T-helper 17 cell (primary cell): Measurements from ENCODE around the gene ACBD6. TPM values are rescaled to one million over a fixed set of nuclear protein-coding genes. Genes with fewer than 3 reads are reported as not detected.
A peak's percentile ranks its signal among the peaks of the same experiment; 100 is the strongest.

Experiments
- ATAC-seq: fragments of 150-1000 bp; cut with Tn5 transposase; 2 replicates; pipeline ENCODE4 v1.10.0; 2021; ENCODE audit warnings: mild to moderate bottlenecking, moderate library complexity
- DNase-seq, 3 donors: peaks; one replicate each; pipeline versions ENCODE4 v3.0.0 to v3.0.0-alpha.2; 2020 to 2021
- H3K9me3 ChIP-seq: one replicate; pipeline ENCODE4 v1.7.0; 2013; ENCODE audit warnings: low read length, mild to moderate bottlenecking; ENCODE audit not compliant: control insufficient read depth, poor library complexity, severe bottlenecking
- H3K27ac Mint-ChIP-seq: one replicate; pipeline ENCODE4 v1.8.0; 2022; ENCODE audit warnings: mild to moderate bottlenecking, moderate library complexity, mixed read lengths
- H3K27me3 Mint-ChIP-seq: one replicate; pipeline ENCODE4 v1.8.0; 2022; ENCODE audit warnings: mixed read lengths
- H3K36me3 Mint-ChIP-seq: one replicate; pipeline ENCODE4 v1.8.0; 2022; ENCODE audit warnings: low read depth, mixed read lengths
- H3K4me1 Mint-ChIP-seq: one replicate; pipeline ENCODE4 v1.8.0; 2022; ENCODE audit warnings: mild to moderate bottlenecking, mixed read lengths
- H3K4me3 Mint-ChIP-seq: one replicate; pipeline ENCODE4 v1.8.0; 2022; ENCODE audit warnings: mild to moderate bottlenecking, moderate library complexity, mixed read lengths
- total RNA-seq, 4 donors: library from RNA in 2 of 4; stranded (reverse) in 2 of 4; gene quantifications; one replicate each; pipeline ENCODE4 v1.2.3 and lab custom pipeline; 2022 to 2026

Gene ACBD6
- total RNA-seq, 2 donors from 2014 or later = 28.9 to 33.1 TPM

DNA sequence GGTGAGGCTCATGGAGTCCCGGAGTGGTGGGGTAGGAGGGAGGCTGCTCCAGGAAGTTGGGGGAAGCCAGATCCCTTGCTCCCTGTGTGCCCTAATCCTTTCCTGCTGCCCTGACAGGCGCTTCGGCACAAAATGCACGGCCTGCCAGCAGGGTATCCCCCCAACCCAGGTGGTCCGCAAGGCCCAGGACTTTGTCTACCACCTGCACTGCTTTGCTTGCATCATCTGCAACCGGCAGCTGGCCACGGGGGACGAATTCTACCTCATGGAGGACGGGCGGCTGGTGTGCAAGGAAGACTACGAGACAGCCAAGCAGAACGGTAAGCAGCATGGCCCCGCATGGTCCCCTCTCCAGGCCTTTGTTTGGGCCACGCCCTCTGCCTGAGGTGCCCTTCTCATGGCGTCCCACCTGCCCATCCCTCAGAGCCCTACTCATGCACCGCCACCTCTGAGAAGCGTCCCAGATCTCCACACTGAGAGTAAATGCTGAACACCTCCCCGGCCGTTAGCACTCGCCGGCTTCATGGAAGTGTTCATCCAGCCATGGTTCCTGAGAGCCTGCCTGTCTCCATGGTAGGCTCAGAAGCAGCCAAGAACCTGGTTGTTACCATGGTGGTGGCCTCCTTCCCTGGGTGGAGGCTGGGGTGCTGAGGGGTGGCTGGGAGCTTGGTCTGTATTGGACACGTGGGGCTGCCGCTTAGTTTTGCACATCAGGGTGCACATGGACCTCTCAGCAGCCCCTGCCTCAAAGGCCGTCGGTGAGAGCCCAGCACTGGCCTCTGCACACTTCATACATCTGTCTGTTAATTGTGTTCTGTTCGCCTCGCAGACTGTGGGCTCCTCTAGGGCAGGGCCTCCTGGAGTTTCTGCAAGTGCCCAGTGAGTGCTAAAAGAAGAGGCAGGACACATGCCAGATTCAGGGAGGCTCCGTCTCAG is 235.8 kb downstream of the ACBD6 start:
- no peak for ATAC-seq
- no peak overlapping the region for H3K27ac Mint-ChIP-seq
- no peaks in the 10 kb centered on the region for H3K9me3 ChIP-seq
- H3K4me1 Mint-ChIP-seq = peaks cover 3% of the 10 kb centered on the region
- no peaks in the 10 kb centered on the region for H3K27me3 Mint-ChIP-seq
- no peak for DNase-seq
- H3K36me3 Mint-ChIP-seq = no peaks in the 10 kb centered on the region
- H3K4me3 Mint-ChIP-seq = no peak overlapping the region

DNA sequence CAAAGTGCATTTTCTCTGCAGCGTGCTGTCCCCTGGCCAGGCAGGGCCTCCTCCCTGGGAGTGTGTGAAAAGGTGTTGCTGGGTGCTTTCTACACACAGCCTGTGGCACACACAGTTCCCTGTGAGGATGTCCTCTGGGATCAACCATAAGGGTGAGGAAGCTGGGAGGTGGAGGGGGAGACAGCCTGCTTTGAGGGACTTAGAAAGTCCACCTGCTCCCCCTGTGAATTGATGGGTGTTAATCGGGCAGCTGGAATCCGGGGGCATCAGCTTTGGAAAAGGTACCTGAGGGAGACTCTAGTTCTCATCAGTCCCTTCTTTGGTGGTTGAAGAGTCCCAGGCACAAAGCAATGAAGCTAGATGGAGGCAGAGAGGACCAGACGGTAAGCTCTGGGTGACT is 236.5 kb downstream of the ACBD6 start:
- Mint-ChIP-seq H3K4me3 (no peak overlapping the region), H3K27ac (no peak overlapping the region), H3K27me3 (no peaks in the 10 kb centered on the region), H3K36me3 (no peaks in the 10 kb centered on the region), H3K4me1 (peaks cover 3% of the 10 kb centered on the region)
- no peaks in the 10 kb centered on the region for H3K9me3 ChIP-seq
- ATAC-seq = no peak
- no peak for DNase-seq

DNA sequence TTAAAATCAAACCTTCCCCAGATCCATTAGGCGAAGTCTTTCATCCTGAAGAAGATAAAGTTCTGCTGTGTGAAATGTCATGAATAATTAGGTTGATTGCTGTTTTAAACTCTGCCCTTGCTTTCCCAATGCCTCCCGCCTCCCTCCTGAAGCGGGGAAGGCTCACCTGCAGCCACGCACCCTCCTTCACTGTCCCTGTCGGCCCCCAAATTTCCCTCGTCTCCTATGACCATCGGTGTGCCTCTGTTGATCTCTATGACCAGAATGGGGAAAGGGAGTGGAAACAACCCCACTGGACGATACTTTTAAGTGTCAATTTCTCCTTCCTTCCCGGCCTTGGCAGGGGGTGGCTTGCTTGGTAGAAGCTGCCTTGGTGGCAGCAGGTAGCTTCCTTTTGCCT is 237.2 kb downstream of the ACBD6 start:
- H3K4me1 Mint-ChIP-seq = peaks cover 3% of the 10 kb centered on the region
- H3K27me3 Mint-ChIP-seq = no peaks in the 10 kb centered on the region
- H3K36me3 Mint-ChIP-seq = no peaks in the 10 kb centered on the region
- DNase-seq (no peak), ATAC-seq (no peak)
- no peak overlapping the region for H3K4me3 Mint-ChIP-seq
- H3K27ac Mint-ChIP-seq = peak overlapping the region; percentile 21
- H3K9me3 ChIP-seq = no peaks in the 10 kb centered on the region

DNA sequence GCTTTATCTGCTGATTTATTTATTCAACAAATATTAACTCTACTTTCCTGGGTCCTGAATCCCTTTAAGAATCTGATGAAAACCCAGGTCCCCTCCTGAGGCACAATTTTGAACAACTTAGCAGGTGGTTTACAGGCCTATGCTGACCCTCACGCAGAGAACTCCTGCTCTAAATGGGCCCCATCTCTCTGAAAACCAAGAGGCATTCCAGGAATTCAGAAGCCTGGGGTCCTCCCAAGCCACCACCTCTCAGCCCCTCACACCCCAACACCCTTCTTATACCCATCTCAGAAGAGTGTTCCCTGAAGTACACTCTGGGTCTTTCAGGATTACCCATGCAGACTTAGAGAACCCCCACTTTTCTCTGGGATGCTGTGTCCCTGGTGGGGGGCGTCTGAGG is 237.8 kb downstream of the ACBD6 start:
- H3K9me3 ChIP-seq = no peaks in the 10 kb centered on the region
- no peak overlapping the region for H3K4me3 Mint-ChIP-seq
- no peaks in the 10 kb centered on the region for H3K36me3 Mint-ChIP-seq
- DNase-seq (no peak), ATAC-seq (no peak)
- H3K27me3 Mint-ChIP-seq = no peaks in the 10 kb centered on the region
- H3K27ac Mint-ChIP-seq = peak overlapping the region; percentile 21
- peaks cover 3% of the 10 kb centered on the region for H3K4me1 Mint-ChIP-seq

DNA sequence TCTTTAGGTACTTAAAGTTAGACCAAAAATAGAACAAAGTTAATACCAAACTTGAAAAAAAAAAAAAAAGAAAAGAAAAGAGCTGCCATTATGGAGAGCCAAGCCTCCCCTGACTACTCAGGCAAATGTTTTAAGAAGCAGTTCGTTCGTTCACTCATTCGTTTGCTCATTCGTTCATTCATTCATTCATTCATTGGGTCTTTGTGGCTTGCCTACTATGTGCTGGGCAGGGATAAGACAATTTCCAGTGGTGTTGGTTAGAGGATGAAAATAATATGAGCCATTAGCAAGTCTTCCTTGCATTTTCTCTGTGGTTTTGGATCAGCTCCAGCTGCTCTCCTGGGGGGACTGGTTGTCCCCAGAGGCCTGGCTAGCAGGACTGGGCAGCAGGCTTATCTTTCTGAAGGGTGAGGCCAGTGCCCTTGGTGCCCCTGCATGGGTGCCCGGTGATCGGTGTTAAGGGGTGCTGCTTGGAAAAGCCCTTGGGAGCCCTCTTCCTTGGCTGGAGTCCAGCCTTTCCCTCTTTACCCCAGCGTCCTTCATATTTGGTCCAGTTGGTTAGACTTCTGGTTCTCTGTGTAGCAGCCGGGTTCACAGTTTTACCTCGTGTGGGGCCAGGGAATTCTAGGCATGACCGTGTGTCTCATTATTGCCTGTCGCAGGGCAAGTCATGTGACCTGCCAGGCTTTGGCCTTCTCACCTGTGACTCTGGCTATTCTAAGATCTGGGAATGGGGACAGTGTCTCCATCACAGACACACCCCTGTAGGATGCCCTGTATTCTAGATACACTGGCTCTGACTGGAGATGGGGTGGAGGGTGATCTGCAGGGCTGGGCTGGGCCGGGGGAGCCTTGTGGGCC is 239.5 kb downstream of the ACBD6 start:
- H3K4me1 Mint-ChIP-seq = peaks cover 6% of the 10 kb centered on the region
- no peaks in the 10 kb centered on the region for H3K36me3 Mint-ChIP-seq
- ATAC-seq (no peak), DNase-seq (no peak)
- peaks cover 10% of the 10 kb centered on the region for H3K27me3 Mint-ChIP-seq
- no peak overlapping the region for H3K4me3 Mint-ChIP-seq
- H3K27ac Mint-ChIP-seq = no peak overlapping the region
- H3K9me3 ChIP-seq = no peaks in the 10 kb centered on the region

DNA sequence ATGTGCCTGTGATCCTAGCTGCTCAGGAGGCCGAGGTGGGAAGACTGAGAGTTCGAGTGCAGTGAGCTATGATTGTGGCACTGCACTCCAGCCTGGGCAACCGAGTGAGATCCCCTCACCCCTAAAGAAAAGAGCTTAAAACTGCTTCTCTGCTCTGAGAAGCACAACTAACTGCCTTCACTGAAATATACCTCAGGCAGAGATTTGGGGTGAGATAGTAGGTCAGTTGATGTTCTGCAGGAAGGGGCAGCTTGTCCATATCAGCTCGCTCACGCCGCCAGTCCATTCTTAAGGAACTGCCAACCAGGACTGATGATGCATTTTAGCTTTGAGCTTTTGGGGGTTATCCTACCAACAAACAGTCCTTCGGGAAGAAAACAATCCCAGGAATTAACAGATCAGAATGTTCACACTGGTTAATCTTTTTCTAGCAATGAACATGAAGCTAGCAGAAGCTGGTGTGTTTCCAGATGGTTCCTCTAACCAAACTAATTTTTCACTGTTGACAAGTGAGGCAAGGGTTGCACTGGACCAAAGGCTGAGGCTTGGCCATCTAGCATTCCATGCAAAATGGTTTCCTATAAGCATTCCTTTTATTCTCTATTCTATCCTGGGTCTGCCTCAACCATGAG is 240.7 kb downstream of the ACBD6 start:
- H3K27ac Mint-ChIP-seq = no peak overlapping the region
- H3K36me3 Mint-ChIP-seq = no peaks in the 10 kb centered on the region
- no peaks in the 10 kb centered on the region for H3K9me3 ChIP-seq
- peaks cover 17% of the 10 kb centered on the region for H3K27me3 Mint-ChIP-seq
- H3K4me1 Mint-ChIP-seq = peaks cover 7% of the 10 kb centered on the region
- no peak overlapping the region for H3K4me3 Mint-ChIP-seq
- no peak for DNase-seq
- no peak for ATAC-seq

DNA sequence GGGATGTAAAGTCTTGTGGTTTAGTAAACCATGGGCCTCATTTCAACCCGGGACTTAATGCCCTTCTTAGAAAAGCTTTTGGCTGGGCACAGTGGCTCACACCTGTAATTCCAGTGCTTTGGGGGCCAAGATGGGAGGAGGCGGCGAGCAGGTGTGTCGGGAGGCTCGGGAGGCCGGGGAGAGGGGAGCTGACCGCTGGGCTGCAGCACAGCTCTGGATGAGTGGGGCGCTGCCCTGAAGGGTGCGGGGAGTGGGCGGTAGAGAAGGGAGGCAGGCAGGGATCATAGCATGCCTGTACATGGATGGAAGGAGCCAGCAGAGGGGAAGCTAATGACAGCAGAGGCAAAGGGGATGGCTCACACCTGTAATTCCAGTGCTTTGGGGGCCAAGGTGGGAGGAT is 241.3 kb downstream of the ACBD6 start:
- Mint-ChIP-seq H3K4me1 (peaks cover 7% of the 10 kb centered on the region), H3K27ac (no peak overlapping the region), H3K4me3 (no peak overlapping the region), H3K36me3 (no peaks in the 10 kb centered on the region), H3K27me3 (peaks cover 23% of the 10 kb centered on the region)
- ATAC-seq (no peak), DNase-seq (no peak)
- no peaks in the 10 kb centered on the region for H3K9me3 ChIP-seq

DNA sequence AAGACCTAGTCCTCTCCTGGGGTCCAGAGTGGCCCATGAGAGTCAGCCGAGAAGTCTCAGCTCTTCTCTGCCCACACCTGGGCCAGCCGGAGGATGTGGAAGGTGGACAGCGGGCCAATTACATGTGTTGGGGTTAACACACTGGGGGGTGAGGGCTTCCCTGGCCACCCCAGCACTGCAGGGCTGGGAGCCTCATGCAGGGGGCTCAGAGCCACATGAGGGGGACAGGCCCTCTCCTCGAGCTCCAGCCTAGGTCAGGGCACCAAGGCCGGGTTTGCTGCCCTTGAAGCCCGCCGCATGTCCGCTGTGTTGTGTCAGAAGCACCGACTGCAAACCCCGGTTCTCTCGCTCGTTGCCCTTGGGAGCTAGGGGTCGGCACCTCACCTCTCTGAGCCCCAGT is 241.8 kb downstream of the ACBD6 start:
- ATAC-seq (no peak), DNase-seq (no peak)
- Mint-ChIP-seq H3K27ac (no peak overlapping the region), H3K27me3 (peaks cover 28% of the 10 kb centered on the region), H3K36me3 (no peaks in the 10 kb centered on the region), H3K4me3 (no peak overlapping the region), H3K4me1 (peaks cover 7% of the 10 kb centered on the region)
- no peaks in the 10 kb centered on the region for H3K9me3 ChIP-seq

DNA sequence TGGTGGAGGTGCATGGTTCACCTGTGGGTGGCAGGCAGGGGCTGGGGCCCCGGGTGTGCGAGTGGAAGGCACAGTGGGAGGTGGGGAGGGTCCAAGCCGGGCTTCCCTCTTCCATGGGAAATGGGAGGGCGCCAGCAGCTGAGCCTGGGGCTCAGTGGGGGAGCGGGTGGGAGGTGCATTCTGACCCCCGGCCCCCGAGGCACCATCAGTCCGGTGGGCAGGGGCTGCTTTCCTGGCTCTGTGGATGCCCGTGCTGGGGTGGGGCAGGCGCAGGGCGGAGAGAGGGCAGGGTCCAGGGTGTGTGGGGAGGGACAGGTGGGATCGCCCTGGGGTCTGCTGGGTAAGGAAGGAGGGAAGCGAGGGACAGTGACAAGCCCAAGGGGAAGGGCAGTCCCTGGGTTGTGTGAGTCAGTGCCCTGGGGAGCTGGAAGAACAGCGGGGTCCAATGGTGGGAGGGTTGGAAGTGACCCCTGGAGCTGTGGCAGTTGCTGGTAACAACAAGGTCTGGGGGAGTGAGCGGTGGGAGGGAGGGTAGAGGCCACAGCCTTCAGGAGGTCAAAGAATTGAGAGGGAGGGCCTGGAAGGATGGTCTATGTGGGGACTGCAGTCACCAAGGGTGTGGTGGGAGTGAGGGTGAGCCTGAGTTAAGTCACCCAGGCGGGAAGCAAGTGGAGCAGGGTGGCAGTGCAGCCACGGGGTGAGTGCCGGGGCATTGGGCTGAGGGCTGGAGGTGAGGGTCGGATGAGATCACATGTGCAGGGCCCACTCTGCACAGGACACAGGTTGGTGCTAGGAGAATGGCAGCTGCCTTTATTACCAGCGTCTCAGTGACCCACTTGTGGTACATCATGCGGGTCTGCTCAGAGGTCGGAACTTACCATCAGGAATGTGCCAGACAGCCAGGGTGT is 242.7 kb downstream of the ACBD6 start:
- no peak overlapping the region for H3K27ac Mint-ChIP-seq

DNA sequence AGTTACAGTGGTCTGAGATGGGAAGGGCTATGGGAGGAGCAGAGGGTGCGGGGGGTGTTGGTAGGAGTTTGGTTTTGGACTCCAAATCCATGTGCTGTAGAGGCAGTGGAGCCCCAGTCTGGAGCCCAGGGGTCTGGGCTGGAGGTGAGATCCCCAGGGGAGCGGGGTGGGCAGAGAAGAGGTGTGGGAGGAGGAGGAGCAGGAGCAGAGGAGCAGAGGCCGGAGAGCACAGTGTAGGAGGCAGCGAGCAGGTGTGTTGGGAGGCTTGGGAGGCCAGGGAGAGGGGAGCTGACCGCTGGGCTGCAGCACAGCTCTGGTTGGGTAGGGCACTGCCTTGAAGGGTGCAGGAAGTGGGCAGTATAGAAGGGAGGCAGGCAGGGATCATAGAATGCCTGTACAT is 243.4 kb downstream of the ACBD6 start:
- no peak overlapping the region for H3K4me3 Mint-ChIP-seq
- no peaks in the 10 kb centered on the region for H3K9me3 ChIP-seq
- peaks cover 41% of the 10 kb centered on the region for H3K27me3 Mint-ChIP-seq
- H3K36me3 Mint-ChIP-seq = no peaks in the 10 kb centered on the region
- no peak for DNase-seq
- peaks cover 4% of the 10 kb centered on the region for H3K4me1 Mint-ChIP-seq
- no peak for ATAC-seq
- H3K27ac Mint-ChIP-seq = no peak overlapping the region

More for the DNA sequence above, 242.7 kb downstream of the ACBD6 start:
- no peak for DNase-seq
- H3K36me3 Mint-ChIP-seq = no peaks in the 10 kb centered on the region
- H3K27me3 Mint-ChIP-seq = peaks cover 36% of the 10 kb centered on the region
- no peak for ATAC-seq
- H3K4me3 Mint-ChIP-seq = no peak overlapping the region
- no peaks in the 10 kb centered on the region for H3K9me3 ChIP-seq
- H3K4me1 Mint-ChIP-seq = peaks cover 4% of the 10 kb centered on the region

DNA sequence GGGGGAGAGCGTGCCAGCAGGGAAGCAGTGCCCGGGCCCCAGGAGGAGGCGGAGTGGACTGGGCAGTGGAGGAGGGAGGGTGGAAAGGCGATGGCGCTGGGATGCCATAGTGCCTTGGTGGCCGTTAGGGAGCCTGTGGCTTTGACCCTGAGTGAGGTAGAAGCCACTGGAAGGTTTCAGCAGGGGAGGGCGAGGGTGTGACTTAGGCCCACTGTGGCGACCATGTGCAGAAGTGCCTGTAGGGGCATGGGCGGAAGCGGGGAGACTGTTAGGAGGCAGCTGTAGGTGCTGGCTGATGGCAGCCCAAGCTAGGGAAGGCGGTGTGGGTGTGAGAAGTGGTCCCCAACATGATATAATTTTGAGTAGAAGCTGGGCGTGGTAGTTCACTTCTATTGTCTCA is 244.1 kb downstream of the ACBD6 start:
- DNase-seq (no peak), ATAC-seq (no peak)
- peaks cover 4% of the 10 kb centered on the region for H3K4me1 Mint-ChIP-seq
- H3K27ac Mint-ChIP-seq = no peak overlapping the region
- H3K4me3 Mint-ChIP-seq = no peak overlapping the region
- peaks cover 46% of the 10 kb centered on the region for H3K27me3 Mint-ChIP-seq
- H3K36me3 Mint-ChIP-seq = no peaks in the 10 kb centered on the region
- H3K9me3 ChIP-seq = no peaks in the 10 kb centered on the region

DNA sequence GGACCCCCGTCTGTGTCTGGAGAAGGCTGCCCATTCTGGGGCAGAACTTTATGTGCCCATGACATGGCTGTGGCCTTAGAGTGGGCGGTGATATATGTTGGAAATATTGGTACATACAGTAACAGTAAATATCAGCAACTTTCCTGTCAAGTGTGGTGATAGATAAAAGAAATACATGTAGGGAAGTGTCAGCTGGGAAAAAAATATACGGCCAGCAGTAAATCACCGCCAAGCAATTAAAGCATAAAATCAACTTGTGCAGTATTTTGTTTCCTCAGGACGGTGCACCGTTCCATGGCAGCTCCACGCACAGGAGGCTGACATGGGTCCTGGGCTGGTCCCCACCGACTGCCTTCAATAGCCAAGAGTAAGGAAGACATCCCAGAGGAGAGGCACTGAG is 244.9 kb downstream of the ACBD6 start:
- Mint-ChIP-seq H3K27ac (no peak overlapping the region), H3K27me3 (peaks cover 55% of the 10 kb centered on the region), H3K4me3 (no peak overlapping the region), H3K36me3 (peaks cover 3% of the 10 kb centered on the region), H3K4me1 (peaks cover 8% of the 10 kb centered on the region)
- DNase-seq (no peak), ATAC-seq (no peak)
- no peaks in the 10 kb centered on the region for H3K9me3 ChIP-seq
